Measurements from ENCODE around the gene SIK3.
"Not testable (repeated sequence)": the region's sequence is repeated elsewhere in the genome, so short reads cannot be mapped to it uniquely, and the experiment has no call there.

The SIK3 gene

GRCh38 chr11:117075186-117075585 lies 23.0 kb downstream of the SIK3 start:
- DNase-seq: no peak

GRCh38 chr11:117074119-117074518 lies 24.1 kb downstream of the SIK3 start:
- DNase-seq: no peak

GRCh38 chr11:117073539-117073938 lies 24.7 kb downstream of the SIK3 start:
- no peak for DNase-seq

- DNase-seq: no peak
Measured at GRCh38 chr11:117072517-117073461, 25.4 kb downstream of the SIK3 start.

- no peak for DNase-seq
Measured at GRCh38 chr11:117071344-117071787, 26.9 kb downstream of the SIK3 start.

GRCh38 chr11:117070016-117070415 lies 28.2 kb downstream of the SIK3 start:
- no peak for DNase-seq

- DNase-seq: no peak
Measured at GRCh38 chr11:117068303-117068860, 29.8 kb downstream of the SIK3 start.

- no peak for DNase-seq
Measured at GRCh38 chr11:117066959-117067358, 31.3 kb downstream of the SIK3 start.

GRCh38 chr11:117064275-117064674 lies 34.0 kb downstream of the SIK3 start:
- no peak for DNase-seq

GRCh38 chr11:117062498-117062897 lies 35.7 kb downstream of the SIK3 start:
- no peak for DNase-seq

- no peak for DNase-seq
Measured at GRCh38 chr11:117061256-117061655, 37.0 kb downstream of the SIK3 start.

GRCh38 chr11:117059611-117060148 lies 38.5 kb downstream of the SIK3 start:
- DNase-seq: no peak

- no peak for DNase-seq
Measured at GRCh38 chr11:117058761-117059261, 39.4 kb downstream of the SIK3 start.

GRCh38 chr11:117057727-117058126 lies 40.5 kb downstream of the SIK3 start:
- no peak for DNase-seq

GRCh38 chr11:117057317-117057716 lies 40.9 kb downstream of the SIK3 start:
- no peak for DNase-seq

GRCh38 chr11:117055469-117055868 lies 42.8 kb downstream of the SIK3 start:
- DNase-seq: no peak

GRCh38 chr11:117054382-117054781 lies 43.8 kb downstream of the SIK3 start:
- DNase-seq: no peak

GRCh38 chr11:117052196-117053149 lies 45.8 kb downstream of the SIK3 start:
- no peak for DNase-seq

GRCh38 chr11:117050121-117050520 lies 48.1 kb downstream of the SIK3 start:
- DNase-seq: not testable (repeated sequence)

GRCh38 chr11:117046627-117047026 lies 51.6 kb downstream of the SIK3 start:
- DNase-seq: not testable (repeated sequence)

- DNase-seq: no peak
Measured at GRCh38 chr11:117045956-117046355, 52.3 kb downstream of the SIK3 start.

- DNase-seq: no peak
Measured at GRCh38 chr11:117045196-117045595, 53.0 kb downstream of the SIK3 start.

Data from activated CD8-positive, alpha-beta memory T cell treated with anti-CD3 and anti-CD28 coated beads, Interleukin-2, amount 50 U/mL, for 4 hours (primary cell).